Cardiac muscle cell (in vitro differentiated cells and primary cell): ENCODE results near the gene PRKCD. TPM values are rescaled to one million over a fixed set of nuclear protein-coding genes. Genes with fewer than 3 reads are reported as not detected.
"Not testable (repeated sequence)": the region's sequence is repeated elsewhere in the genome, so short reads cannot be mapped to it uniquely, and the experiment has no call there.

Experiments
- DNase-seq, 2 donors: peaks; one replicate each; pipeline versions ENCODE4 v3.0.0 to v3.0.0-alpha.2; 2010 to 2017; ENCODE audit warnings: low read depth in 1 of 2, low spot score in 1 of 2
- H3K27ac ChIP-seq: fragments of 200-600 bp; sonication (generic); 2 replicates; pipeline ENCODE4 v1.5.1; 2016
- H3K27me3 ChIP-seq: fragments of 200-600 bp; sonication (generic); 2 replicates; pipeline ENCODE4 v1.6.0; 2016; ENCODE audit warnings: control low read depth
- H3K36me3 ChIP-seq: fragments of 200-600 bp; sonication (generic); 2 replicates; pipeline ENCODE4 v1.5.1; 2016; ENCODE audit warnings: control low read depth
- H3K4me1 ChIP-seq: fragments of 200-600 bp; sonication (generic); 2 replicates; pipeline ENCODE4 v1.8.1; 2017; ENCODE audit warnings: low read depth, mild to moderate bottlenecking, mixed run types
- H3K4me3 ChIP-seq: fragments of 200-600 bp; sonication (generic); 2 replicates; pipeline ENCODE4 v1.5.1; 2016; ENCODE audit warnings: mild to moderate bottlenecking
- H3K9me3 ChIP-seq: fragments of 200-600 bp; sonication (generic); 2 replicates; pipeline ENCODE4 v1.5.1; 2017; ENCODE audit warnings: low read depth, mild to moderate bottlenecking, control low read depth
- polyA plus RNA-seq: library from polyadenylated mRNA; unstranded; fragments of >200 nt; fragmentation: Nextera tagmentation; extraction: Ambion mirVana; gene quantifications from 2 replicates; pipeline ENCODE4 v1.2.1, GENCODE V29; 2016
- total RNA-seq: library from RNA; depleted of rRNA; stranded (reverse); fragments of >200 nt; gene quantifications from 2 replicates; pipeline ENCODE4 v1.2.3, GENCODE V29; 2016
- TF ChIP-seq, protein P1 (sequence below): IDR thresholded peaks from 2 replicates; pipeline ENCODE4 v1.5.1; 2012; ENCODE audit warnings: low read depth, mild to moderate bottlenecking, low read length

Gene PRKCD
- total and polyA plus RNA-seq, 2 experiments from 2014 or later: 1.3 to 3.9 TPM

DNA sequence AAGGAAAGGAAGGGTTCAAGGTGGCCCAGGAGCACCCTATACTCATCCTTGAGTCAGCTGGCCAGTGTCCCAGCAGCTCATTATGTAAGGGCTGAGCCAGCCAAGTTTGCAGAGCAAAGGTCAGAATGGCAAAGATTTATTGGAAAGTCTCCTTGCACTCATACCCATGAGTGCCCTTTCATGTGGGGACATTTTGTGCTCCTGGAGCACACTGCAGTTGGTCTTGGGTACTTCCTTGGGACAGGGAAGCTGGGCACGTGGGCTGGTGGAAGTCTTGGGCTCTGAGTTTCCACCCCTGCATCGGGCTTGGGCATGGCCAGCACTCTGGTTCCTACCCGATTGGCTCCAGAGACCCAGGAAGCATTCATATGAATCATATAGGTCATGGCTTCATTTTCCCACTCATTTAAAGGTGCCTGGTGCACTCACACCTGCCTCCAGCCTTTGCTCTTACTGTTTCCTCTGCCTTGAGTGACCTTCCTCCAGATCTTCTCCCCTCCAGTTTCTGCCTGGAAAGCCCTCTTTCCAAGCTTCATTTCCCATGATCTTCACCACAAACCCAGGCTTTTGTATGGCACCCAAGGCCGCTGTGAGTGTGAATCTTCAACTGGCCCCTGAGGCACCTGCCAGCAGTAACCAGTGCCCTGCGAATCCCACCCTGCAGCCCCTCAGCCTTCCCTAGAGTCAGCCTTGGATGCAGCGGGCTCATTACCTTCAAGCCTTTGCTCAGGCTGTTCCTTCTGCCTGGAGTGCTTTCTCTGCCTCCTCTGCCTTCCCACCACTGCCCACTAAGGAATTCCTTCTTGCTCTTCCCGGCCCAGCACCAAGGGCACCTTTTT, 10.5 kb upstream of the PRKCD start:
- Histone ChIP-seq H3K27me3 (peaks cover 81% of the 10 kb centered on the region), H3K4me3 (no peak overlapping the region), H3K36me3 (no peaks in the 10 kb centered on the region), H3K27ac (no peak overlapping the region), H3K9me3 (no peaks in the 10 kb centered on the region), H3K4me1 (no peaks in the 10 kb centered on the region)
- TF ChIP-seq, protein P1, sequence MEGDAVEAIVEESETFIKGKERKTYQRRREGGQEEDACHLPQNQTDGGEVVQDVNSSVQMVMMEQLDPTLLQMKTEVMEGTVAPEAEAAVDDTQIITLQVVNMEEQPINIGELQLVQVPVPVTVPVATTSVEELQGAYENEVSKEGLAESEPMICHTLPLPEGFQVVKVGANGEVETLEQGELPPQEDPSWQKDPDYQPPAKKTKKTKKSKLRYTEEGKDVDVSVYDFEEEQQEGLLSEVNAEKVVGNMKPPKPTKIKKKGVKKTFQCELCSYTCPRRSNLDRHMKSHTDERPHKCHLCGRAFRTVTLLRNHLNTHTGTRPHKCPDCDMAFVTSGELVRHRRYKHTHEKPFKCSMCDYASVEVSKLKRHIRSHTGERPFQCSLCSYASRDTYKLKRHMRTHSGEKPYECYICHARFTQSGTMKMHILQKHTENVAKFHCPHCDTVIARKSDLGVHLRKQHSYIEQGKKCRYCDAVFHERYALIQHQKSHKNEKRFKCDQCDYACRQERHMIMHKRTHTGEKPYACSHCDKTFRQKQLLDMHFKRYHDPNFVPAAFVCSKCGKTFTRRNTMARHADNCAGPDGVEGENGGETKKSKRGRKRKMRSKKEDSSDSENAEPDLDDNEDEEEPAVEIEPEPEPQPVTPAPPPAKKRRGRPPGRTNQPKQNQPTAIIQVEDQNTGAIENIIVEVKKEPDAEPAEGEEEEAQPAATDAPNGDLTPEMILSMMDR: no peak
- DNase-seq: no peak

DNA sequence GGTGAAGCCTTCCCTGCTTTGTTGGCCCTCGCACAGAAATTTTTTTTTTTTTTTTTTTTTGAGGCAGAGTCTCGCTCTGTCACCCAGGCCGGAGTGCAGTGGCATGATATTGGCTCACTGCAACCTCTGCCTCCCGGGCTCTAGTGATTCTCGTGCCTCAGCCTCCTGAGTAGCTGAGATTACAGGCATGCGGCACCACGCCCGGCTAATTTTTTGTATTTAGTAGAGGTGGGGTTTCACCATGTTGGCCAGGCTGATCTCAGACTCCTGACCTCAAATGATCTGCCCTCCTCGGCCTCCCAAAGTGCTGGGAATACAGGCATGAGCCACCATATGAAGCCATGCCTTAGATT, 9.9 kb upstream of the PRKCD start:
- not testable (repeated sequence) for DNase-seq, H3K27ac ChIP-seq, H3K4me3 ChIP-seq, H3K9me3 ChIP-seq, H3K36me3 ChIP-seq, H3K4me1 ChIP-seq
- H3K27me3 ChIP-seq: peaks cover 87% of the 10 kb centered on the region

DNA sequence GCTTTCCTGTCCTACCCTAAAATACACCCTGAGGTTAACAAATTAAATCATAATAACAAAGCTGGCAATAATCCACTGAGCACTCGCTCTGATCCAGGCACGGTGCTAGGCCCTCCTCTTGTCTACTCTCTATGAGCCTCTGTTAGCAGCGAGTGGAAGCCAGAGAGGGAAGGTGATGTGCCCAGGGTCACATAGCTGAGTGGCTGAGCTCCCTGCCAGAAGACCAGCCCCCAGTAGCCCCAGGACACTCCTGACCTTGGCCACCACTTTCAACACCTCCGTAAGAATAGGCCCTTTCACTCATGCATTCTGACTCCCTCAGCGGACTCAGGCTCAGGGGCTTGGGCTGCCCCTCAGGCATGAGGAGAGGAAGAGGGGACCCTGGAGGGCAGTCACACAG, 9.5 kb upstream of the PRKCD start:
- Histone ChIP-seq H3K4me1 (no peaks in the 10 kb centered on the region), H3K27ac (no peak overlapping the region), H3K27me3 (peaks cover 89% of the 10 kb centered on the region), H3K9me3 (no peaks in the 10 kb centered on the region), H3K36me3 (no peaks in the 10 kb centered on the region), H3K4me3 (no peak overlapping the region)
- TF ChIP-seq, protein P1: no peak
- DNase-seq: no peak

DNA sequence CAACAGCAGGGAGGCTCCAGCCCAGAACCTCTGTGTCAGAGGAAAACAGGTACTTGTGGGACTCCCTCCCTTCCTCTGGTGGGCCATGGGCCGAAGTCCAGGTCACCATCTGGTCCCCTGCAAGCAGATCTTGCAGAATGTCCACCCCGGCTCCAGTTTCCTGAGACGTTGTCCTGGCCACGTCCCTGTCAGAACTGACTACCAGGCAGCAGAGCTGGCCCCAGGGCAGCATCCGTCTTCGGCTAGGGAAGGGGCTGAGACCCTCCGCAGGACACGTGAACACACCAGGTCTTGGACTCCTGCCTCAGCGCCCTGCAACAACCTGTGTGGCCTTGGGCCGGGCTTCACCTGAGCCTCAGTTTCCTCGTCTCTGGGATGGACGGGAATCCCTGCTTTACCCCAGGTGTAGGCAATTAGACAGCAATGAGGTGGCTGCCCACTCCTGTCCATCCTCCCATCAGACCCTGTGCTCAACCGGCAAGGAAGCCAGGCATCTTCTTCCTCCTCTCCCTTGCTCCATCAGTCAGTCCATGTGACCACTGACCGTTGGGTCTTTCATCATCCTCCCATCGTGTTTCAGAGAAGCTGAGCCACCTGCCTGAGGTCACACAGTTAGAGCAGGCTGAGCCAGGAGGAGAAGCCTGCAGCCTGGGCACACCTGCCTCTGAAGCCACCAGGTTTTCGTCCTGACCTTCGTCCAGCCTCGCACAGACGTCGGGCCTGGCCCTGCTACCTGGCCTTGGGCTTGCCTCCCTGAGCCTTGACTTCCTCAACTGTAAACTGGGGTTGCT, 8.9 kb upstream of the PRKCD start:
- no peak overlapping the region for H3K27ac ChIP-seq
- TF ChIP-seq, protein P1: no peak
- H3K4me1 ChIP-seq: no peaks in the 10 kb centered on the region
- no peak for DNase-seq
- H3K36me3 ChIP-seq: no peaks in the 10 kb centered on the region
- H3K4me3 ChIP-seq: no peak overlapping the region
- no peaks in the 10 kb centered on the region for H3K9me3 ChIP-seq
- peaks cover 89% of the 10 kb centered on the region for H3K27me3 ChIP-seq

DNA sequence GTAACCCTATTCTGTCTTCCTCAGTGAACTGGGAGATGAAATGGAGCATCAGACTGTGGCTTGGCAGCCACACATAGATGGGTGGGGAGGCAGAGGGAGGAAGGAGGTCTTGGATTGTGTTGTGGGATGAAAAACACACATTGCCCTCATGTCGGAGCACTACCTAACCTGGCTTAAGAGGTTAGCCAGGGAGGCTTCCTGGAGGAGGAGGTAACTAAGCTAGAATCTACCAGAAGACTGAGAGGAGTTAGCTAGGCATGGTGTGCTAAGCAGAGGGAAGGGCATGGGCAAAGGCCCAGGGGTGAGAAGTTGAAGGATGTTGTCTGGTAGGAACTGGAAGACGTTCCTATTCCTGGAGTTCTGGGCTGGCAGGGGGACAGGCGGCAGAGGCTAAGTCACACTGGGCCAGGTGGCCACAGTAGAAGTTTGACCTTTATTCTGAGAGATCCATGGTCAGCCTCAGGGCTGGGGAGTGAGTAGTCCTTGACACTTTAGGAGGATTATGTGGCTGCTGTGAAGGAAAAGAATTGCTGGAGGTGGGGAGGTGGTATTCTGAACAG, 7.7 kb upstream of the PRKCD start:
- Histone ChIP-seq H3K4me3 (no peak overlapping the region), H3K9me3 (no peaks in the 10 kb centered on the region), H3K27ac (no peak overlapping the region), H3K27me3 (peaks cover 93% of the 10 kb centered on the region), H3K4me1 (no peaks in the 10 kb centered on the region), H3K36me3 (no peaks in the 10 kb centered on the region)
- TF ChIP-seq, protein P1: no peak
- DNase-seq: no peak

DNA sequence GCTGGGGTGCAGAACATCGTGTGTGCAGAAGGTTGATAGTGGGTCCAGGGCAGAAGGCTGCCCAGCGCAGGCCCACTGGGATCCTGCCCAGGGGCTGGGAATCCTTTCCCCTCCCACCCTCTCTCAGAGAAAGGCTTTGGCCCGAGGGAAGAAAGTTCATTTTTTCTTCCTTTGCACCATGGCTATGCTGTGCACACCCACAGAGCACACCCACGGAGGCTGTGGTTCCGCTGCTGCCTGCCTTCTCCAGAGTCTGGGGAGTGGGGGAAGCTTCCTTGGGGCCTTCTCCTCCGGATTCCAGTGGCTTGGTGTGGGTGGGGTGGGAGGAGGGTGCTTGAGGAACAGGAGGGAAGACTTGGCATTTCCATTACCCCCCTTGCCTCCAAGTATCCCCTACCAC, 7.0 kb upstream of the PRKCD start:
- no peak for DNase-seq
- no peaks in the 10 kb centered on the region for H3K9me3 ChIP-seq
- no peak overlapping the region for H3K27ac ChIP-seq
- TF ChIP-seq, protein P1: no peak
- H3K4me1 ChIP-seq: no peaks in the 10 kb centered on the region
- no peak overlapping the region for H3K4me3 ChIP-seq
- no peaks in the 10 kb centered on the region for H3K36me3 ChIP-seq
- H3K27me3 ChIP-seq: peaks cover 98% of the 10 kb centered on the region
